Effector CD8-positive, alpha-beta T cell (primary cell): ENCODE data around the gene CRACR2B.

Experiments
- DNase-seq: peaks from one replicate; lab custom pipeline; 2025; lab: John Stamatoyannopoulos, UW

The CRACR2B gene

DNA sequence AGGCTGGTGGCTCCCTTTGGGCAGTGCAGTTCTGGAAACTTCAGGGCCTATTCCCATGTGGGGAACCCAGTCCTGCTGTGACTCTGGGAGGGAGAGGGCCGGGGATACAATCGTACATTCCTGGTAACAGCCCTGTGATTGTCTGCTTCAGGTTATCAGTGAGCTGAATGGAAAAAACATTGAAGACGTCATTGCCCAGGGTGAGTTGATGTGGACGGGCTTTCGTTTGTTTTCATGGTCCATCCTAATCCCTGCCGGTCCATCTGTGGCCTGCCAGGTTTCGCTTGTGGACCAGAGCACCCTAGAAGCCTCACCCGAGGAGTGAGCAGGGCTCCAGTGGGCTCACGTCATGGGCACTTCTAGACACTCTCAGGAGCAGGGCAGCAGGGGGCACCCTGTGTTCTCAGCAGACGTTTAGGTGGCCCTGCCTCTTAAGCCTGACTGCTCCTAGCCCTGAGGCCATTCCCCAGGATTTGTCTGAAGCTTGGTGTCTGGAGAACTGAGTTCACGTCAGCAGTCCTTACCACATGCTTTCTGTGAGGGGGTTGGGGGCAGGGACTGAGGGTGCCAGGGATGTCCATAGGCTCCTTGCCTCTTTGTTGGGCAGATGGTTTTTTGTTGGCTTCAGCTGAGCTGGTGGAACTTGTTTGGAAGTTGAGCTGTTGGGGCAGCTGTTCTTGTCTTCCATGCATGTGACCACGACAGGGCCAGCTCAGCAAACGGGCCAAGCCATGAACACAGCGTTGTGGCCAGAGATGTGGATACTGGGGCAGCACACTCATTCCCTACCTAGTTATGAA, 16.1 kb upstream of the CRACR2B start:
- DNase-seq = no peak

GRCh38 chr11:812390-812789, 15.3 kb upstream of the CRACR2B start:
- DNase-seq = no peak

- no peak for DNase-seq
Observed at GRCh38 chr11:813072-813455, 14.7 kb upstream of the CRACR2B start.

- no peak for DNase-seq
Observed at GRCh38 chr11:813456-814096, 14.1 kb upstream of the CRACR2B start.

DNA sequence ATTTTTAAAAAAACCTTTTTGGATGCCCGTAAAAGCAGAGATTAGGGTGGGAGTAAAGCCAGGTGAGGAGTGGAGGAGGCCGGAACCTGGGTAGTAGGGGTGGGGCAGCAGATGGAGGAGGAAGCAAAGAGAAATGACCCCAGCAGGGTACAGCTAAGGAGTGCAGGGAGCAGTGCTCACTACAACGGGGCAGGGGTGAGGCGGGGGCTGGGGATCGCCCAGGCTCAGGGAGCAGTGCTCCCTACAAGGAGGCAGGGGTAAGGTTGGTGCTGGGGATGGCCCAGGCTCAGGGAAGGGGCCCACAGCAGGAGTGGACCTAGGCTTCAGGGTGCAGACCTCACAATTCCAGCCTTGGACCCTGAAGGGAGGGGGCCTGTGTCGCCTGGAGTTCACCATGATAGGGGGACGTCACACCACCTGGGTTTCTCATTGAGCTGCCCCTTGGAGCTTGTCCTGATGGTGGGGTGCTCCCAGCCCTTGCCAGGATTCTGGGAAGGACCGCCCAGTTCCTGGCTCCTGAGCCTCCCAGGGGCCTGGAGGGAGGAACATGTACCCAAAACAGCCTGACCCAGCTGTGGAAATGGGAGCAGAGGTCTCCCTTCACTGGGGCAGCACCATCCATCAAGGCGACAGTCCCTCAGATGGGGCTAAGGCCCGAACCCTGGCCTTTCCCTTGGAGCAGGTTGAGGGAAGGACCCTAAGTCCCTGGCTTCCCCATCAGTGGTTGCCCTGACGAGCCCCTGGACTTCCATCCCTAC, 11.9 kb upstream of the CRACR2B start:
- no peak for DNase-seq

GRCh38 chr11:816433-816779, 11.3 kb upstream of the CRACR2B start:
- DNase-seq = no peak

GRCh38 chr11:818396-819128, 9.2 kb upstream of the CRACR2B start, which contains the start of gene PNPLA2:
Gene PNPLA2 (plus strand): TSS chr11:818914. CDS start chr11:819719, 805 bp downstream.
- no peak for DNase-seq

DNA sequence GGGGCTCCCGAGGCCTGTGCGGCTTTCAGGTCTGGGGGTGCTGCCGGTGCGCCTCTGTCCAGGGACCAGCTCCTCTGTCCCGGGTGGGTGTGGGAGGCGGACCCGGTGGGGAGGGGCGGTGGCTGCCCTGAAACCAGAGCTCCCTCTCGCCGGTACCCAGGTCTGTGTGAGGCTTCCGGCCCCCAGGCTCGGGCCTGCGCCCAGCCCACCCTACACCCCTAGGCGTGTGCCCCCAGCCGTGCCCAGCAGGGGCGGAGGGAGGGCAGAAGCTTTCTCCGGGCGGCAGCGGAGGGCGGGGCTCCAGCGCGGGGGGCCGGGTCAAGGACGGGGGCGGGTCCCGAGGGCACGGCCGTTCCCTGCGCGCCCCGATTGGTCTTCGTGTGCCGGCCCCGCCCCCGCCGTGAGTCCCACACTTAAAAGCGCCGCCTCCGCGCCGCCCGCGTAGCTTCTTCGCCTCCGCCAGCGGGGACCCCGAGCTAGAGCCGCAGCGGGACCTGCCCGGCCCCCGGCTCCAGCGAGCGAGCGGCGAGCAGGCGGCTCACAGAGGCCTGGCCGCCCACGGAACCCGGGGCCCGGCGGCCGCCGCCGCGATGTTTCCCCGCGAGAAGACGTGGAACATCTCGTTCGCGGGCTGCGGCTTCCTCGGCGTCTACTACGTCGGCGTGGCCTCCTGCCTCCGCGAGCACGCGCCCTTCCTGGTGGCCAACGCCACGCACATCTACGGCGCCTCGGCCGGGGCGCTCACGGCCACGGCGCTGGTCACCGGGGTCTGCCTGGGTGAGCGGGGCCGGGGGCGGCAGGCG, 8.4 kb upstream of the CRACR2B start:
- DNase-seq = peak; percentile 89

DNA sequence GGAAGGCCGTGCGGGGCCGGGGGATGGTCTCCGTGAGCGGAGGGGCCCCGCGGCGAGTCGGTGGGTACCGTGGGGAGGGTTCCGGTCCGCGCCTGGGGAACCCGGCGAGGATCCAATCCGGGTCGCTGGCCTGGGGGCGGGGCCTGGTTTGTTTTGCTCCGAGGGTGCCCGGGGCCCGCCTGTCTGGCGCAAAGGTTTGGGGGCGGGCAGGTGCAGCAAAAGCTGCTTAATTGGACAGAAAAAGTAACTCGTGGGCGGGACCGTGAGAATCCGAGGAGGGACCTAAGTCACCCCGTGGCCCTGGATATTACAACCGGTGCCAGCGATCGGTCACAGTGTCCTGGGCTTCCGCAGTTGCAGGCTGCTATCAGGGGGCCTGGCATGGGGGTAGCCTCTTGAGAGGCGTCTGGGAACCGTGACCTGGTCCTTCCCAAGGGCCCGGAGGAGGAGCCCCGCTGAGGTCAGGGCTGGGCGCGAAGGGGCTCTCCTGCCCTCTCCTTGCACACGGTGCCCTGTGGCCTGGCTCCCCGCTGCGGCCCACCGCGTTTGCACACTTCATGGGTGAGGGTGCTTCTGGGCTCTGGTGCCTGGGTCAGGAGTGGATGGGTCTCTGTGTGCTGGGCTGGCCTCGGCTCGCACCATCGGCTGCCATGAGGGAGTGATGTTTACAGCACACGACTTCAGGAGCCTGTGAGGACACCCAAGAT, 7.6 kb upstream of the CRACR2B start:
- DNase-seq = peak; percentile 90

DNA sequence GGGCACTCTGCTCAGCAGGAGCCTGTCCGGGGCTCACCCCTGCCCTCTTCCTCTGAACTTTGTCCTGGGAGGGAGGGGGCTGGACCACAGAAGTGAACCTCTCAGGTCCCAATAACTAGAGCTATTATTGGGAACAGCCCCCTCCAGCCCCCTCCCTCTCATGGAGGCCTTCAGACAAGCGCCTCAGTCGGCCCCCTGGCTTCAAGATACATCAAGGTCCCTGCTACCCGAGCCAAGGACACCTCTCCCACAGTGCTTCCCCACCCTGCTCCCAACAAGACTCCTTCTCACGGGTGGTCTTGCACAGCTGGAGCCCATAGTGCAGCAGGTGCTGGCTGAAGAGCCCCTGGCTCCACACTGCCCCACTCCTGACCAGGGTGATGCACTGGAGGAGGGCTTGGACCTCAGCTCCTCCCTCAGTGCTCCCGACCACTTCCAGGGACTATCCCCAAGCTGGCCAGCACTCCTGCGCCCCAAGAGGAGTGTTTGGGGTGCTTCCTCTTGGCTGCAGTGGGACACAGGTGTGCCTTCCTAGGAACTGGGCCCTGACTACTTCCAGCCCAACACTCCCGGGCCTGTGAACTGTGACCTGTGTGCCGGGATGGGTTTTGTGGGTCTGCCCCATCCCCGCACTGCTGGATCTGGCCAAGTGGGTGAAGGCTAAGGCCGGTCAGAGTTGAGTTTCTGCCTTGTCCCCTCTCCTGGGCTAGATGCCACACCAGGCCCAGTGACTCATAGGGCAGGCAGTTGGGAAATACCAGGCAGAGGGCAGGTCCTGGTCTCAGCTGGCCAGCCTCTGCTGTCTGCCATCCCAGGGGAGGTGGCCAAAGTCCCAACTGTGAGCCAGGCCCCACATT, 6.8 kb upstream of the CRACR2B start:
- DNase-seq = no peak

GRCh38 chr11:821512-822371, 6.0 kb upstream of the CRACR2B start:
- DNase-seq = no peak

- no peak for DNase-seq
Observed at GRCh38 chr11:823441-824291, 4.1 kb upstream of the CRACR2B start.

- DNase-seq = no peak
Observed at GRCh38 chr11:824292-824880, 3.3 kb upstream of the CRACR2B start.

- no peak for DNase-seq
Observed at GRCh38 chr11:824942-825341, 2.8 kb upstream of the CRACR2B start.

GRCh38 chr11:825366-826226, 2.1 kb upstream of the CRACR2B start:
- no peak for DNase-seq

DNA sequence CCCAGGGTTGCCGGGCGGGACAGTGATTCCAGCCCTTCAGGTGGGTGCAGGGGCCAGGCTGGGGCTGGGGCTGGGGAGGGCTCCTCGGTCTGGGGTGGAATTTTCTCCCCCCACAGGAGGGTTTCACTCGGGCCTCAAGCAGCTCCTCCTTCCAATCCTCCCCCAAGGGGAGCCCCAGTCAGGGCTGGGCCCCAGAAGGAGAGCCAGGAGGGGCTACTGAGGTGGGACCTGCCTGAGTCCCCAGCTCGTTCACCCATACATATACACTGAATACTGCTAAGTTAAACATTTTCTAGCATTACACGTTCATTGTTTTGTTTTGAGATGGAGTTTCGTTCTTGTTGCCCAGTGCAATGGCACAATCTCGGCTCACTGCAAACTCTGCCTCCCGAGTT, 1.5 kb upstream of the CRACR2B start:
- DNase-seq = no peak

DNA sequence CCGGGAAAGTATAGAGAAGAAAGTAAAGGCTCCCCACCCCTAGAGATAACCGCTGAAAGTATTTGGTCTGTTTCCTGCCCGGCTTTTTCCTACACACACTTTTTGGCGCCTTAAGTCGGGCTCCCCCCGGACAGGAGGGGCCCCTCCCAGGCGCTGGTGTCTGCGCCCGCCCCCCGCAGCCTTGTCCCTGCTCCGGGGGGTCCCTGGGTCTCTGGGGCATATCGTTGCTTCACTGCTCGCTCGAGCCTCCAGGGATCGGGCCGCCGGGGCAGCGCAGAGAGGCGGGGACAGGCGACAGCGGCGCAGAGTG, 928 bp upstream of the CRACR2B start:
- DNase-seq = no peak
